Measurements from ENCODE around the gene MGAT1. TPM values are rescaled to one million over a fixed set of nuclear protein-coding genes. Genes with fewer than 3 reads are reported as not detected.

Gene MGAT1
- total RNA-seq, 1 donor from 2014 or later, result 116 TPM

- no peak for FAIRE-seq
Measured at GRCh38 chr5:180839935-180840334, 37.3 kb upstream of the MGAT1 start.

GRCh38 chr5:180839227-180839626 is 36.6 kb upstream of the MGAT1 start:
- no peaks in the 10 kb centered on the region for H3K36me3 ChIP-seq (ENCODE audit: insufficient read depth, low read length)
- H2AFZ ChIP-seq (ENCODE audit: low read depth, low read length), result no peak overlapping the region
- H3K9ac ChIP-seq (ENCODE audit: low read length), result no peak overlapping the region
- Mint-ChIP-seq H3K4me3 (ENCODE audit: unreplicated experiment) (no peak overlapping the region), H3K27me3 (ENCODE audit: low read depth, unreplicated experiment) (no peaks in the 10 kb centered on the region), H3K36me3 (ENCODE audit: low read depth, unreplicated experiment) (peaks cover 7% of the 10 kb centered on the region), H3K9me3 (ENCODE audit: unreplicated experiment) (peaks cover 5% of the 10 kb centered on the region), H3K27ac (ENCODE audit: unreplicated experiment) (no peak overlapping the region), H3K4me1 (ENCODE audit: low read depth, unreplicated experiment) (no peaks in the 10 kb centered on the region)
- H4K20me1 ChIP-seq (ENCODE audit: insufficient read depth, low read length), result no peaks in the 10 kb centered on the region
- no peaks in the 10 kb centered on the region for H3K9me3 ChIP-seq (ENCODE audit: insufficient read depth, low read depth, low read length)
- no peaks in the 10 kb centered on the region for H3K27me3 ChIP-seq (ENCODE audit: insufficient read depth, low read length)
- no peak overlapping the region for H3K27ac ChIP-seq (ENCODE audit: low read depth, low read length)
- no peaks in the 10 kb centered on the region for H3K4me1 ChIP-seq (ENCODE audit: insufficient read depth, low read length)
- no peaks in the 10 kb centered on the region for H3K79me2 ChIP-seq (ENCODE audit: insufficient read depth, low read length)
- no peak for TF ChIP-seq EZH2 (IDR thresholded peaks at IDR 0.05; ENCODE audit: insufficient read depth, low read length)
- TF ChIP-seq CTCF (IDR thresholded peaks at IDR 0.05; ENCODE audit: insufficient read depth, low read depth, low read length), result no peak
- DNase-seq (ENCODE audit: low read depth) (no peak), FAIRE-seq (no peak)
- no peak overlapping the region for H3K4me2 ChIP-seq (ENCODE audit: low read length)
- H3K4me3 ChIP-seq (ENCODE audit: insufficient read depth, low read depth, low read length), result no peak overlapping the region

More at GRCh38 chr5:180839935-180840334, 37.3 kb upstream of the MGAT1 start:
- Histone ChIP-seq H2AFZ (ENCODE audit: low read depth, low read length) (no peak overlapping the region), H3K27me3 (ENCODE audit: insufficient read depth, low read length) (no peaks in the 10 kb centered on the region), H3K36me3 (ENCODE audit: insufficient read depth, low read length) (no peaks in the 10 kb centered on the region), H3K9me3 (ENCODE audit: insufficient read depth, low read depth, low read length) (no peaks in the 10 kb centered on the region), H3K9ac (ENCODE audit: low read length) (no peak overlapping the region), H3K4me2 (ENCODE audit: low read length) (no peak overlapping the region), H4K20me1 (ENCODE audit: insufficient read depth, low read length) (no peaks in the 10 kb centered on the region), H3K27ac (ENCODE audit: low read depth, low read length) (no peak overlapping the region), H3K4me3 (ENCODE audit: insufficient read depth, low read depth, low read length) (no peak overlapping the region), H3K79me2 (ENCODE audit: insufficient read depth, low read length) (no peaks in the 10 kb centered on the region), H3K4me1 (ENCODE audit: insufficient read depth, low read length) (no peaks in the 10 kb centered on the region)
- TF ChIP-seq CTCF (IDR thresholded peaks at IDR 0.05; ENCODE audit: insufficient read depth, low read depth, low read length) (no peak), EZH2 (IDR thresholded peaks at IDR 0.05; ENCODE audit: insufficient read depth, low read length) (no peak)
- H3K36me3 Mint-ChIP-seq (ENCODE audit: low read depth, unreplicated experiment), result peaks cover 4% of the 10 kb centered on the region
- H3K27me3 Mint-ChIP-seq (ENCODE audit: low read depth, unreplicated experiment), result no peaks in the 10 kb centered on the region
- H3K4me1 Mint-ChIP-seq (ENCODE audit: low read depth, unreplicated experiment), result no peaks in the 10 kb centered on the region
- H3K4me3 Mint-ChIP-seq (ENCODE audit: unreplicated experiment), result no peak overlapping the region
- peaks cover 7% of the 10 kb centered on the region for H3K9me3 Mint-ChIP-seq (ENCODE audit: unreplicated experiment)
- no peak overlapping the region for H3K27ac Mint-ChIP-seq (ENCODE audit: unreplicated experiment)
- no peak for DNase-seq (ENCODE audit: low read depth)

- no peaks in the 10 kb centered on the region for H3K27me3 ChIP-seq (ENCODE audit: insufficient read depth, low read length)
- H3K4me2 ChIP-seq (ENCODE audit: low read length), result no peak overlapping the region
- H3K36me3 Mint-ChIP-seq (ENCODE audit: low read depth, unreplicated experiment), result peaks cover 9% of the 10 kb centered on the region
- H3K27me3 Mint-ChIP-seq (ENCODE audit: low read depth, unreplicated experiment), result no peaks in the 10 kb centered on the region
- no peaks in the 10 kb centered on the region for H4K20me1 ChIP-seq (ENCODE audit: insufficient read depth, low read length)
- H3K4me1 ChIP-seq (ENCODE audit: insufficient read depth, low read length), result no peaks in the 10 kb centered on the region
- H3K4me1 Mint-ChIP-seq (ENCODE audit: low read depth, unreplicated experiment), result peaks cover 1% of the 10 kb centered on the region
- H3K79me2 ChIP-seq (ENCODE audit: insufficient read depth, low read length), result no peaks in the 10 kb centered on the region
- no peaks in the 10 kb centered on the region for H3K36me3 ChIP-seq (ENCODE audit: insufficient read depth, low read length)
- H3K27ac Mint-ChIP-seq (ENCODE audit: unreplicated experiment), result no peak overlapping the region
- H3K27ac ChIP-seq (ENCODE audit: low read depth, low read length), result no peak overlapping the region
- H3K4me3 Mint-ChIP-seq (ENCODE audit: unreplicated experiment), result no peak overlapping the region
- no peaks in the 10 kb centered on the region for H3K9me3 ChIP-seq (ENCODE audit: insufficient read depth, low read depth, low read length)
- DNase-seq (ENCODE audit: low read depth) (no peak), FAIRE-seq (no peak)
- no peak overlapping the region for H3K9ac ChIP-seq (ENCODE audit: low read length)
- TF ChIP-seq EZH2 (IDR thresholded peaks at IDR 0.05; ENCODE audit: insufficient read depth, low read length) (no peak), CTCF (IDR thresholded peaks at IDR 0.05; ENCODE audit: insufficient read depth, low read depth, low read length) (no peak)
- H3K9me3 Mint-ChIP-seq (ENCODE audit: unreplicated experiment), result peaks cover 5% of the 10 kb centered on the region
- H2AFZ ChIP-seq (ENCODE audit: low read depth, low read length), result no peak overlapping the region
- no peak overlapping the region for H3K4me3 ChIP-seq (ENCODE audit: insufficient read depth, low read depth, low read length)
Measured at GRCh38 chr5:180837478-180837877, 34.9 kb upstream of the MGAT1 start.

All from astrocyte (in vitro differentiated cells and primary cell).